Measurements from ENCODE around the gene RIMS1. TPM values are rescaled to one million over a fixed set of nuclear protein-coding genes. Genes with fewer than 3 reads are reported as not detected.
"Not testable (repeated sequence)": the region's sequence is repeated elsewhere in the genome, so short reads cannot be mapped to it uniquely, and the experiment has no call there.

The RIMS1 gene
- total RNA-seq, 1 experiment from 2014 or later, result not detected

- in situ Hi-C loops (cut with HindIII; ENCODE audit: low pct_unique_long_range_greater_than_20kb, low sequenced_read_pairs), result no loop called here
- no peak for DNase-seq (ENCODE audit: low read depth, low spot score)
Observed at GRCh38 chr6:72262254-72262653, 375.9 kb downstream of the RIMS1 start.

GRCh38 chr6:72267470-72267869 is 381.1 kb downstream of the RIMS1 start:
- DNase-seq (ENCODE audit: low read depth, low spot score), result no peak
- in situ Hi-C loops (cut with HindIII; ENCODE audit: low pct_unique_long_range_greater_than_20kb, low sequenced_read_pairs), result no loop called here

- no peak for DNase-seq (ENCODE audit: low read depth, low spot score)
- in situ Hi-C loops (cut with HindIII; ENCODE audit: low pct_unique_long_range_greater_than_20kb, low sequenced_read_pairs), result no loop called here
Observed at GRCh38 chr6:72271531-72271930, 385.2 kb downstream of the RIMS1 start.

GRCh38 chr6:72272958-72273357 is 386.6 kb downstream of the RIMS1 start:
- DNase-seq (ENCODE audit: low read depth, low spot score), result no peak
- in situ Hi-C loops (cut with HindIII; ENCODE audit: low pct_unique_long_range_greater_than_20kb, low sequenced_read_pairs), result no loop called here

- DNase-seq (ENCODE audit: low read depth, low spot score), result no peak
- in situ Hi-C loops (cut with HindIII; ENCODE audit: low pct_unique_long_range_greater_than_20kb, low sequenced_read_pairs), result no loop called here
Observed at GRCh38 chr6:72275888-72276287, 389.5 kb downstream of the RIMS1 start.

- in situ Hi-C loops (cut with HindIII; ENCODE audit: low pct_unique_long_range_greater_than_20kb, low sequenced_read_pairs), result no loop called here
- no peak for DNase-seq (ENCODE audit: low read depth, low spot score)
Observed at GRCh38 chr6:72282201-72282600, 395.9 kb downstream of the RIMS1 start.

- DNase-seq (ENCODE audit: low read depth, low spot score), result no peak
- in situ Hi-C loops (cut with HindIII; ENCODE audit: low pct_unique_long_range_greater_than_20kb, low sequenced_read_pairs), result no loop called here
Observed at GRCh38 chr6:72283571-72283970, 397.2 kb downstream of the RIMS1 start.

- in situ Hi-C loops (cut with HindIII; ENCODE audit: low pct_unique_long_range_greater_than_20kb, low sequenced_read_pairs), result no loop called here
- no peak for DNase-seq (ENCODE audit: low read depth, low spot score)
Observed at GRCh38 chr6:72286911-72287311, 400.6 kb downstream of the RIMS1 start.

GRCh38 chr6:72287801-72288200 is 401.5 kb downstream of the RIMS1 start:
- in situ Hi-C loops (cut with HindIII; ENCODE audit: low pct_unique_long_range_greater_than_20kb, low sequenced_read_pairs), result no loop called here
- no peak for DNase-seq (ENCODE audit: low read depth, low spot score)

GRCh38 chr6:72288592-72288991 is 402.2 kb downstream of the RIMS1 start:
- in situ Hi-C loops (cut with HindIII; ENCODE audit: low pct_unique_long_range_greater_than_20kb, low sequenced_read_pairs), result no loop called here

GRCh38 chr6:72290620-72291019 is 404.3 kb downstream of the RIMS1 start:
- no peak for DNase-seq (ENCODE audit: low read depth, low spot score)
- in situ Hi-C loops (cut with HindIII; ENCODE audit: low pct_unique_long_range_greater_than_20kb, low sequenced_read_pairs), result no loop called here

More at GRCh38 chr6:72288592-72288991, 402.2 kb downstream of the RIMS1 start:
- DNase-seq (ENCODE audit: low read depth, low spot score), result no peak

GRCh38 chr6:72296375-72296774 is 410.0 kb downstream of the RIMS1 start:
- in situ Hi-C loops (cut with HindIII; ENCODE audit: low pct_unique_long_range_greater_than_20kb, low sequenced_read_pairs), result no loop called here
- no peak for DNase-seq (ENCODE audit: low read depth, low spot score)

GRCh38 chr6:72305971-72306370 is 419.6 kb downstream of the RIMS1 start:
- no peak for DNase-seq (ENCODE audit: low read depth, low spot score)
- in situ Hi-C loops (cut with HindIII; ENCODE audit: low pct_unique_long_range_greater_than_20kb, low sequenced_read_pairs), result no loop called here

- no peak for DNase-seq (ENCODE audit: low read depth, low spot score)
- in situ Hi-C loops (cut with HindIII; ENCODE audit: low pct_unique_long_range_greater_than_20kb, low sequenced_read_pairs), result no loop called here
Observed at GRCh38 chr6:72316675-72317380, 430.5 kb downstream of the RIMS1 start.

- DNase-seq (ENCODE audit: low read depth, low spot score), result no peak
- in situ Hi-C loops (cut with HindIII; ENCODE audit: low pct_unique_long_range_greater_than_20kb, low sequenced_read_pairs), result no loop called here
Observed at GRCh38 chr6:72321788-72322187, 435.4 kb downstream of the RIMS1 start.

GRCh38 chr6:72322771-72323170 is 436.4 kb downstream of the RIMS1 start:
- in situ Hi-C loops (cut with HindIII; ENCODE audit: low pct_unique_long_range_greater_than_20kb, low sequenced_read_pairs), result no loop called here
- no peak for DNase-seq (ENCODE audit: low read depth, low spot score)

GRCh38 chr6:72324591-72324990 is 438.2 kb downstream of the RIMS1 start:
- no peak for DNase-seq (ENCODE audit: low read depth, low spot score)
- in situ Hi-C loops (cut with HindIII; ENCODE audit: low pct_unique_long_range_greater_than_20kb, low sequenced_read_pairs), result no loop called here

GRCh38 chr6:72328775-72329174 is 442.4 kb downstream of the RIMS1 start:
- in situ Hi-C loops (cut with HindIII; ENCODE audit: low pct_unique_long_range_greater_than_20kb, low sequenced_read_pairs), result no loop called here
- no peak for DNase-seq (ENCODE audit: low read depth, low spot score)

GRCh38 chr6:72335203-72335602 is 448.9 kb downstream of the RIMS1 start:
- in situ Hi-C loops (cut with HindIII; ENCODE audit: low pct_unique_long_range_greater_than_20kb, low sequenced_read_pairs); DNase-seq (ENCODE audit: low read depth, low spot score): not testable (repeated sequence)

- DNase-seq (ENCODE audit: low read depth, low spot score), result peak; percentile 54
Observed at GRCh38 chr6:72348926-72349325, 462.6 kb downstream of the RIMS1 start.

More at GRCh38 chr6:72348926-72349325, 462.6 kb downstream of the RIMS1 start:
- in situ Hi-C loops (cut with HindIII; ENCODE audit: low pct_unique_long_range_greater_than_20kb, low sequenced_read_pairs), result no loop called here

Data from SK-MEL-5 (cell line).